ENCODE measurements around the gene WDR36. TPM values are rescaled to one million over a fixed set of nuclear protein-coding genes. Genes with fewer than 3 reads are reported as not detected.

Gene WDR36
- total and polyA plus RNA-seq, 9 of the 15 experiments (the other 6 are each of a cell fraction or from before 2014, with no cell fraction given), result 25.7 to 68.0 (median 41.5) TPM

- TF ChIP-seq ZNF311 (CRISPR knock-in tag; IDR thresholded peaks at IDR 0.05) (no peak), RBM17 (IDR thresholded peaks at IDR 0.05; ENCODE audit: borderline replicate concordance, low read depth, low read length) (no peak), BRCA1 (IDR thresholded peaks at IDR 0.05) (no peak), BRCA1 (CRISPR knock-in tag; IDR thresholded peaks at IDR 0.05) (no peak), POLR2B (IDR thresholded peaks at IDR 0.05; ENCODE audit: low read depth, partially characterized antibody) (no peak)
Observed at GRCh38 chr5:111143910-111144309, 51.8 kb downstream of the WDR36 start (continued).

DNA sequence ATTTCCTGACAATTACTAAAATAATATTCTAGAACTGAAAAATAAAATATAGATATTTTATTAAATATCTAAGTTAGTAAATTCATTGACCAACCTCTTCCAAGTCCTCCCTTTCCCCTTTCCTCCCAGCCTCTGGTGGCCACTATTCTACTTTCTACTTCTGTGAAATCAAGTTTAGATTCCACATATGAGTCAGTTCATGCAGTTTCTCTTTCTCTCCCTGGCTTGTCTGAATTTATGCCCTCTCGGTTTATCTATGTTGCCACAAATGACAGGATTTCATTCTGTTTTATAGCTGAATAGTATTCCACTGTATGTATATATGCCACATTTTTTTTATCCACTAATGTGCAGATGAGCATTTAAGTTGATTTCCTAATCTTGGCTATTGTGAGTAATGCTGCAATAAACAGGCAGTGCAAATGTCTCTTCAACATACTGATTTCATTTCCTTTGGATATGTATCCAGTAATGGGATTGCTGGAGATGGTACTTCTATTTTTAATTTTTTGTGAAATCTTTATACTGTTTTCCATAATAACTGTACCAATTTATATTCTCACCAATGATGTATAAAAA is 52.3 kb downstream of the WDR36 start:
- Histone ChIP-seq H3K27ac (ENCODE audit: extremely low read depth, low read depth, low read length) (no peak overlapping the region), H3K4me3 (no peak overlapping the region), H3K4me2 (ENCODE audit: insufficient read depth, low read length) (no peak overlapping the region), H3K4me1 (replicated peaks in 1 of 2; ENCODE audit: control insufficient read depth in 2 of 2, insufficient read depth in 2 of 2, low read length in 2 of 2) (no peaks in the 10 kb centered on the region), H2AFZ (ENCODE audit: low read depth, low read length) (no peak overlapping the region), H4K20me1 (replicated peaks; ENCODE audit: control insufficient read depth, insufficient read depth, low read length) (no peaks in the 10 kb centered on the region), H3K36me3 (ENCODE audit: control insufficient read depth, insufficient read depth, low read length) (no peaks in the 10 kb centered on the region), H3K9ac (ENCODE audit: insufficient read depth in 1 of 2, low read depth in 2 of 2, low read length in 2 of 2) (no peak overlapping the region), H3K27me3 (ENCODE audit: control insufficient read depth in 2 of 2, insufficient read depth in 2 of 2, low read length in 2 of 2) (no peaks in the 10 kb centered on the region), H3K79me2 (ENCODE audit: control insufficient read depth, insufficient read depth, low read length) (no peaks in the 10 kb centered on the region), H3K9me1 (ENCODE audit: control insufficient read depth, insufficient read depth, low read length) (no peaks in the 10 kb centered on the region), H3K9me3 (replicated peaks; ENCODE audit: control insufficient read depth, insufficient read depth, low read depth, low read length) (no peaks in the 10 kb centered on the region)
- WGBS (ENCODE audit: insufficient coverage, low coverage, missing lambda C conversion rate), result 0% methylated on average over 1 of the region's 1 CpG
- FAIRE-seq, result peak; percentile 51
- in situ Hi-C loops (cut with MboI) (no loop called here), intact Hi-C loops (cut with micrococcal nuclease) (loop anchor here (5.0 kb wide), 1 partner anchor 387 kb away; no protein-coding TSS in a partner anchor)
- no peak for ATAC-seq
- CTCF ChIA-PET (ENCODE audit: low intra/inter-chr PET ratio), result no interaction called here
- no peak for DNase-seq (ENCODE audit: extremely low read depth in 1 of 4, low spot score in 3 of 4)
- no TSS peak for BruUV-seq (replicated peaks)
- POLR2A ChIA-PET, result no interaction called here
- TF ChIP-seq ZNF764 (CRISPR knock-in tag; IDR thresholded peaks at IDR 0.05; ENCODE audit: low read depth), result no peak
- TF ChIP-seq ZNF444 (CRISPR knock-in tag; IDR thresholded peaks at IDR 0.05), result no peak
- no peak for TF ChIP-seq ZNF445 (CRISPR knock-in tag; IDR thresholded peaks at IDR 0.05; ENCODE audit: low read depth)
- TF ChIP-seq ZNF449 (CRISPR knock-in tag; IDR thresholded peaks at IDR 0.05), result no peak
- TF ChIP-seq, protein P1, sequence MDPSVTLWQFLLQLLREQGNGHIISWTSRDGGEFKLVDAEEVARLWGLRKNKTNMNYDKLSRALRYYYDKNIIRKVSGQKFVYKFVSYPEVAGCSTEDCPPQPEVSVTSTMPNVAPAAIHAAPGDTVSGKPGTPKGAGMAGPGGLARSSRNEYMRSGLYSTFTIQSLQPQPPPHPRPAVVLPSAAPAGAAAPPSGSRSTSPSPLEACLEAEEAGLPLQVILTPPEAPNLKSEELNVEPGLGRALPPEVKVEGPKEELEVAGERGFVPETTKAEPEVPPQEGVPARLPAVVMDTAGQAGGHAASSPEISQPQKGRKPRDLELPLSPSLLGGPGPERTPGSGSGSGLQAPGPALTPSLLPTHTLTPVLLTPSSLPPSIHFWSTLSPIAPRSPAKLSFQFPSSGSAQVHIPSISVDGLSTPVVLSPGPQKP (CRISPR knock-in tag; IDR thresholded peaks at IDR 0.05), result no peak
- TF ChIP-seq, protein P2, sequence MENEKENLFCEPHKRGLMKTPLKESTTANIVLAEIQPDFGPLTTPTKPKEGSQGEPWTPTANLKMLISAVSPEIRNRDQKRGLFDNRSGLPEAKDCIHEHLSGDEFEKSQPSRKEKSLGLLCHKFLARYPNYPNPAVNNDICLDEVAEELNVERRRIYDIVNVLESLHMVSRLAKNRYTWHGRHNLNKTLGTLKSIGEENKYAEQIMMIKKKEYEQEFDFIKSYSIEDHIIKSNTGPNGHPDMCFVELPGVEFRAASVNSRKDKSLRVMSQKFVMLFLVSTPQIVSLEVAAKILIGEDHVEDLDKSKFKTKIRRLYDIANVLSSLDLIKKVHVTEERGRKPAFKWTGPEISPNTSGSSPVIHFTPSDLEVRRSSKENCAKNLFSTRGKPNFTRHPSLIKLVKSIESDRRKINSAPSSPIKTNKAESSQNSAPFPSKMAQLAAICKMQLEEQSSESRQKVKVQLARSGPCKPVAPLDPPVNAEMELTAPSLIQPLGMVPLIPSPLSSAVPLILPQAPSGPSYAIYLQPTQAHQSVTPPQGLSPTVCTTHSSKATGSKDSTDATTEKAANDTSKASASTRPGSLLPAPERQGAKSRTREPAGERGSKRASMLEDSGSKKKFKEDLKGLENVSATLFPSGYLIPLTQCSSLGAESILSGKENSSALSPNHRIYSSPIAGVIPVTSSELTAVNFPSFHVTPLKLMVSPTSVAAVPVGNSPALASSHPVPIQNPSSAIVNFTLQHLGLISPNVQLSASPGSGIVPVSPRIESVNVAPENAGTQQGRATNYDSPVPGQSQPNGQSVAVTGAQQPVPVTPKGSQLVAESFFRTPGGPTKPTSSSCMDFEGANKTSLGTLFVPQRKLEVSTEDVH (IDR thresholded peaks at IDR 0.05; ENCODE audit: low read depth, partially characterized antibody), result no peak
- TF ChIP-seq HMBOX1 (IDR thresholded peaks at IDR 0.05), result no peak
- no peak for TF ChIP-seq RBM17 (IDR thresholded peaks at IDR 0.05; ENCODE audit: borderline replicate concordance, low read depth, low read length)
- no peak for TF ChIP-seq TCF7 (IDR thresholded peaks at IDR 0.05; ENCODE audit: borderline replicate concordance)
